Glomerular endothelial cell (primary cell): Measurements from ENCODE around the gene JAM2. TPM values are rescaled to one million over a fixed set of nuclear protein-coding genes. Genes with fewer than 3 reads are reported as not detected.
"Not testable (repeated sequence)": the region's sequence is repeated elsewhere in the genome, so short reads cannot be mapped to it uniquely, and the experiment has no call there.

Source experiments
- DNase-seq: peaks from one replicate; pipeline ENCODE4 v3.0.0-alpha.2; 2011; ENCODE audit warnings: low read depth, low spot score; ENCODE audit errors: extremely low read depth
- total RNA-seq: library from RNA; depleted of rRNA; stranded (reverse); fragments of >200 nt; gene quantifications from 2 replicates; pipeline ENCODE4 v1.2.3, GENCODE V29; 2015

The JAM2 gene
- total RNA-seq, 1 donor from 2014 or later: 8.5 TPM

DNA sequence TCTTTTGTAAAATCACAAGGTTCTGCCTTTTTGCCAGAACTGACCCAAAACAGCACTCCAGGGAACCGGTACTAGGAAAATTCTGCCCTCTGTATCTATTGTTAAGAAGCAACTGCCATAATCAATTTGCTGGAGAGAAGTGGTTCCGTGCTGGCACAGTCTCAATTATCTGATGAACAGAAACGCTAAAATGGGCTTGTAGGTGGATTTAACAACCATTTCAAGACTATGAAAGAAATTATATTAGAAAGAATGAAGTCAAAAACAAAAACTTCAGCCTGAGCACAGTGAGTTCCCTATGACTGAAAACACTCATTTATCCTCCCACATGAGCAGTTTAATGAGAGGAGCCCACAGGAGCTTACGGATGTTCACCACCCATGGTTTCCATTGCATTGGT lies 4.4 kb downstream of the JAM2 start:
- no peak for DNase-seq

DNA sequence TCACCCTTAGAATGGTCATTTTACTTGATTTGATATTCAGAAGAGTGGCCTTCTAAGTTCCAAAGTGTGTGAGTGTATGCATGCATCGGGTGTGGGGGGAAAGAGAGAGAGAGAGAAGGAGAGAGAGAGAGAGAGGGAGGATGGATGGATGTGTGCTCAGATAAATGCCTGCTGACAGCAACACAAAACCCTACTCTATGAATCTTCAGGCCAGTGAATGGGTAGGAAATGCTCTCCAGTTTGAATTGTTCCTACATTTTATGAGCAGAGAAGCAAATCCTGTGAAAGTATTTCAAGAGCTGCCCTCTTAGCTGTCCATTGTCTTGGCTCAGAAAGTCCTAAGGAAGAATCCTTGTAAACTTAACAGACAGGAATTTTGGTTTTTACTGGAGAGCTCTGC lies 7.4 kb downstream of the JAM2 start:
- DNase-seq: no peak

DNA sequence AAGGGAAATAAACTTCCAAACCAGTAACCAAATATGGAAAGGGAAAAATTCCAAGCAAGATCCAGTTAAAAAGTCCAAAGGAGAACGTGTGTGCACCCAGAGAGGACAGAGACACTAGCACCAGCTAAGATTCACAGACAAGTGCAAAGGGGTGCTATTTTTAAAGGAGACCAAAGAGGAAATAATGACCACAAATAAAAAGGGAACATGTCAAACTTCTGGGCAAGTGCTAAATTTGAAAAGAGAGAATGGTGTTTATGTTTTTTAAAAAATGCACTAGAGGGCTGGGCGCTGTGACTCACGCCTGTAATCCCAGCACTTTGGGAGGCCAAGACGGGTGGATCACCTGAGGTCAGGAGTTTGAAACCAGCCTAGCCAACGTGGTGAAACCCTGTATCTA lies 8.6 kb downstream of the JAM2 start:
- DNase-seq: no peak

DNA sequence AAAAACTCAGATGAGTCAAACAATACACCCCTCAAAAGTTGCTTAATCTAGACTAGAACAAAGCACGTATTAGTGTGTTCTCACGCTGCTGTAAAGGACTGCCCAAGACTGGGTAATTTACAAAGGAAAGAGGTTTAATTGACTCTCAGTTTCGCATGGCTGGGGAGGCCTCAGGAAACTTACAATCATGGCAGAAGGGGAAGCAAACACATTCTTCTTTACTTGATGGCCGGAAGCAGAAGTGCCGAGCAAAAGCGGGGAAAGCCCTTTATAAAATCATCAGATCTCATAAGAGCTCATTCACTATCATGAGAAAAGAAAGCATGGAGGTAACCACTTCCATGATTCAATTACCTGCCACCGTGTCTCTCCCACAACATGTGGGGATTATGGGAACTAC lies 10.1 kb downstream of the JAM2 start:
- no peak for DNase-seq

DNA sequence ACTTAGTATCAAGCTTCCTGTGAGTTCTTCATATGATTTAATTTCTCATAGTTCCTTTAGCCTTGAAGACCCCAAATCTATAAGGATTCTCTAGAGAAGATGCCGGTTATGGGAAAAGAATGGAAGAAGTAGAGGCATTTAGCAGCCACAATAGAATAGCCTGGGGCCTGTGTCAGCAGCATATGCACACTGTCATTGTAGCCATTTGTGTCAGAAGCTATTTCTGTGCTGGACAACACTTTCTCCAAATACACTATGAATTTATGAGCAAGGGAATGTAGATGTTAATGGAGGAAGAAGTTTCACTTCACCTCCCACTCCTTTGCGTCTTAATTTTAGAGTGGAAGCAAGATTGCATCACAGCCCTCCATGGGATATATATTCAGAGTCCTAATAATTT lies 17.4 kb downstream of the JAM2 start:
- DNase-seq: no peak

DNA sequence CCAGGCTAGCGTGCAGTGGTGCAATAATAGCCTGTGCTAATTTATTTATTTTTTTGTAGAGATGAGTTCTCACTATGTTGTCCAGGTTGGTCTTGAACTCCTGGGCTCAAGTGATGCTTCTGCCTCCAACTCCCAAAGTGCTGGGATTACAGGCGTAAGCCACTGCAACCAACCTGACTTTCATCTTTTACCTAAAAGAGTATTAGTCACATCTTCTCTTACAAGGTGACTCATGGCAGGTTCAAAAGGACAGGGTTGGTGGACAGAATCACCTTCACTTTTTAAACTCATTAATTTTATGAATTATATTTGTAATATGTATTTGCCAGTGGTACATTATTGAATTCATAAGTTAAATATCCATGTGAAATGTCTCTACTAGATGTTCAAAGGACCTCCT lies 18.1 kb downstream of the JAM2 start:
- no peak for DNase-seq

DNA sequence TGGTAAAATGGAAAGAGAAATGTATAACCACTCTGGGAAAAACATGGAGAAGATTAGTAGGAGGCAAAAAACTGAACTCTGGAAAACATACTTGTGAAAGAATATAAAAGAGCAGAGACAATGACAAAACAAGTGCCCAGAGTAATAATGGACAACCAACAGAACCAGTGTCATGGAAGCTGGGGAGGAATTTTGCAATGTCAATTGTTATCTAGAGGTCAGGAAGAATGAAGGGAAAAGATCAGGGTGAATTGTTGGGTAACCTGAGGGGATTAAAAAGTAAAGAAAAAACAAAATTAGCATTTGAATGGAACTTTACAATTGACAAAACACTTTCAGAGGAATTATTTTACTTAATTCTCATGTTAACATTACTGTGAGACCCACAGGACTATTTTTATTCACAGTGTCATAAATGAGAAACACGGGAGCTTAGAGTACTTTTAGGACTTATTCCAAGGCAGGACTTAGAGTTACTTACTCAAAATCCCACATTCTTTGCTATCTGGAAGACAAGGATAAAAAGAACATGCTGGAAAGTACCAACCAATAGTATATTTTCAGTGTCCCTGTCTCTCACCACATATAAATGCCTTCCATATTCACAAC lies 19.5 kb downstream of the JAM2 start:
- DNase-seq: no peak

DNA sequence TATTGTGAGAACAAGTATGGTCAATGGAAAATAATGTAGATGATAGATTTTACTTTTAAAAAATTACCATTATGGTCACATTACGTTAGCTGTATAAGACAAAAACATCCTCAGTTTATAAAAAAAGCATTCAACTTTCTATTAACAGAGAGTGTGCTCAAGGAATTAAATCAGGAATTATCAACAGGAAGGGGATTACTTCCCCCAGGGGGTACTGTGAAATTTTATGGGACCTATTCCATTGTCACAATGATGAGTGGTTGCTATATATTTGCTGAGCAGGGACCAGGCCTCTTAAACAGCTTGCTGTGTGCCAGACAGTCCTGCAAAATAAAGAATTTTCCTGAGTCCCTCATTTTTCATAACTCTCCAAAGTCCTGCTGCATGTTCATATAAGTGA lies 21.2 kb downstream of the JAM2 start:
- no peak for DNase-seq

DNA sequence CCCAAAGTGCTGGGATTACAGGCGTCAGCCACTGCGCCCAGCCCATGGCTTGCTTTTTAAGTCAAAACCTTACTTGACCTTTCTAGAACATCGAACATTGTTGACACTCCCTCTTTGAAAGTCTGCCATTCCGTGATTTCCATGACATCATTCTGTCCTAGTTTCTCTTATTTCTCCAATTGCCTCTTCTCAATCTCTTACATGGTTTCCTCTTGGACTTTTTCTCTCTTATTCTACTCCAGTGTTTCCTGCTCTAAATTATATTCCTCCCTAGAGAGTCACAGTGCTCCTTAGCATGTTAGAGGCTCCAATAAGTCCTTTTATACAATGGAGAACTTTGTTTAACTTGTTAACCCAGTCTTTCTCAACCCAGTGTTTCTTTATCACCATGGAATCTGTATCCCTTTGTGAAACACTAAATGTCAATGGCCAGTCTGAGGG lies 25.5 kb downstream of the JAM2 start:
- no peak for DNase-seq

DNA sequence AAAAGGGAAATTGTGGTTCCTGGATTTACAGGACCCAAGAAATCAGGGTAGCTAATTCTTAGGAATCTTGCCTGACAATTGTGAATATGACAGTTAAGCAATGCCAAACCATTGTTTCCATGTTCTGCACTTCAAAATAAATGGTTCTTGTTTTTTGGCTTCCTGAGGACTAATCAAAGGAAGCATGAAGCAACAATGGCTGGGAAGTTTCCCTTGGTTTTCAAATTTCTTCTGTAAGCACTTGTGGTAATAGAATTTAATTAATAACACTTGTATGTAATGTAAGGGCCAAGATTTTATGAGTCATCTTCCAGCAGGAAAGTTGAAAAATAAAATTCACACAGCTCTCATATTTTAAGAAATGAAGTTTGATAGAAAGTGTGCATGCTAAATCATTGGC lies 31.7 kb downstream of the JAM2 start:
- no peak for DNase-seq

DNA sequence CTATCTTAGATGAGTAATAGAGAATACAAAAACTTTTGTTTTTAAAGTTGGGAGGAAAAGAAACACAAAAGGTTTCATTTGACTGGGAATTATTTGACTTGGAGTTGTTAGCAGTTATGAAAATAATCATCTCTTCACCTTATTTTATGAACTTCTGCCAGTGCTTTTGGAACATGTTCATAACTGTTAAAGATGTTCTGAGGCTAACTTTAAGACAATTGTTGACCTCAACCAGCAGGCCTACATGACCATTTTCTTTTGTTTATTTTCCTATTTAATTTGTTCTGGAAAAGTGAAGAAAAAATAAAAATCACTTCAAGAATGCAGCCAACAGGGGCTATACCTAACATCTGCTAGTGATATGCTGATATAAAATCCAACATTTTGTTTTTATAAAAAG lies 37.4 kb downstream of the JAM2 start:
- no peak for DNase-seq

DNA sequence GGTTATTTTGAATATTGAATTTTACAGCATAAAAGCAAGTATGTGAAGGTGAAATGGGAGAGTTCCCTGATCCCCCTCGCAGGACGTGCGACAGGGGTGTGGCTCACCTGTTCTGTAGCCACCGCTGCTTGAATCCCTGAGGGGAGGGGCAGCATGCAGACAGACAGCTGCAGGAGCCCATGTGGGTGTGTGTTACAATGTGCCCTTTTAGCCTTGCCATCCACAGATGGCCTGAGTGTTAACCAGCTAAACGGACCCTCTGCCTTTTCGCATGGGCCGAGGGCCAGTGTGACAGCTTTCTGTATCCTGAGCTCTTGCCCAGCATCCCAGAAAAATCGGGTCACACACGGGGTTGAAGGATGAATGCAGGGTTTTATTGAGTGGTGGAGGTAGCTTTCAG lies 43.3 kb downstream of the JAM2 start:
- no peak for DNase-seq

DNA sequence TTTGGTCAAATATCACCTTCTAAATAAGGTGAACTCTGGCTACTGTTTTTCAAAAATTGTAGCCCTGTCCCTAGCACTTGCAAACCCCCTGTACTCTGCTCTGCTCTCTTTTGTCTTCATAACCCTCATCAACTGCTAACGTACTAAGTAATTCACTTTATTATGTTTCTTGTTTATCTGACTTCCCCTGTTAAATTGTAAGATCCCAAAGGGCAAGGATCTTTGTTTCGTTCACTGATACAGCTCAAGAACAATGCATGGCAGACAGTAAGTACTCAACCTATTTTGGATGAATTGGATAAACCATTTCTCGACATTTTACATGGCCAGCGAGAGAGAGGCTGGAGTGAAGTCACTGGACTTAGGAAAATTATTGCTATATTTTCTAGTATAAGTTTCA lies 48.7 kb downstream of the JAM2 start:
- no peak for DNase-seq

DNA sequence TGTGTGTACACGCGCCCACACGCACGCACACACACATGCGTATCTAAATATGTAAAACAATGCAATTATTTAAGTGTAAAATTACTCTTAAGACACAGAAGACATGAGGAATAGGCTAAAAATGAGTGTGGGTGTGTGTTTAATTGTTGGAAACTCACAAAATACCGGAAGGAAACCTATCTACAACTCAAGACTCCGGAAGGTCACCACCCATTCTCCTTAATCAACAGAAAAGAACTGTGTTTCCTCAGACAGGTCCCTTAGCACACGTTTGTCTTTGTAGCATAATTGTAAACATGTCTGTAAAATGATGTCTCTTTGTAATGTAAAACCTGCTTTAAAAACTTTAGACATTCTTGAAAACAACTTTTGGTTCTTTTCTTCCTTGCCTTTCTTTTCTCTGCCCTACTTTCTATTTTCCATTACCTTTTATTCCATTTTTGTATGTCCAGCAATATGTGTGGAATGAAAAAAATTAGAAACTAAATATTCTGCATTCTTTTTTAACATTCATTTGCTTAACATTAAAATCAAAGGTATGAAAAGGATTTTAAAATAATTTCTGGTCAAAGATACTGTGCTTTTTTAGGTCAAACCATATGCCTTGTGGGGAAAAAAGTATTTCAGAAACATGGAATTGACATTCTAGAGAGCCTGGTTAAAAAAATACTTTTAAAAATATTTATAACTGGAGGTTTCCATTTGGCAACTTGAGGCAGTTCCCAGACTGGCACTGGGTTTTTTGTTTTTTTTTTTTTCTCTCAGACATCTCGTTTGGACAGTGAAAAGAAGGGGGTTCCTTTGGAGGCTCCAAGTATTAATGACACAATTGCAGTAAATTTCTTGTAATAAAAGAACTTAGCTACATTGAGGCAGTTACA lies 49.5 kb downstream of the JAM2 start:
- peak; percentile 20 for DNase-seq

DNA sequence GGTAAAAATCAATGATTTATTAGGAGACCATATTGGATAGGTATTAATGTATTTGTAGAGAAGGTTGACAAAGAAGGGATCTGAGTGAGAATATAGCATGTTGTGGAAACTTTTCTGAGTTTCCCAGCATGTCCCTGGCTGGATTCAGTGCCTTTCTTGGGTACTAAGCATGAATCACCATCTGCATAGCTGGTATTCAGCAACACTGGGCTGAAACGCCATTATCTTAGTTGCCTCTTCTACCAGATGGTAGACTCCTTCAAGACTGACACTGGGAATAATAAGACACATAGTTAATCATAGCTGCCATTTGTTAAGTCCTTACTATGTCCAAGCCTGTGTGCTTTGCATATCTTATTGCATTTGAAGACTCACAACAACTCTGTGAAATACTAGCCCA lies 50.2 kb downstream of the JAM2 start:
- DNase-seq: no peak

DNA sequence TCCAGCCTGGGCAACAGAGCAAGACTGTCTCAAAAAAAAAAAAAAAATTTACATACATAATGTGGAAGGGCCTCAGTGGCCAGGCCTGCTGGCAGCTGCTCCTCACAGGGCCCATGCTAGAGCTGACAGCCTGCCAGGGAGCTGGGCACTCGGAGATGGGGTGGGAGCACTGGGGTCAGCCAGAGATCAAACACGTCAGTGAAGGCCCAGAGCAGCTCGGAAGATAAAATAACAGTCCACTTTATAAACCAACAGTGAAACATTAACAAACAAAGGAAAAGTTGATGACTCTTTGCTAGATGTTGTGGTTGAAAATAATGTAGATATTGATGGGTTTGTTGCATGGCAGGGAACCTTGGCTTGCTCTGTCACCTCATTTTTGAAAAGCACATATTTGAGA lies 52.9 kb downstream of the JAM2 start:
- DNase-seq: no peak

DNA sequence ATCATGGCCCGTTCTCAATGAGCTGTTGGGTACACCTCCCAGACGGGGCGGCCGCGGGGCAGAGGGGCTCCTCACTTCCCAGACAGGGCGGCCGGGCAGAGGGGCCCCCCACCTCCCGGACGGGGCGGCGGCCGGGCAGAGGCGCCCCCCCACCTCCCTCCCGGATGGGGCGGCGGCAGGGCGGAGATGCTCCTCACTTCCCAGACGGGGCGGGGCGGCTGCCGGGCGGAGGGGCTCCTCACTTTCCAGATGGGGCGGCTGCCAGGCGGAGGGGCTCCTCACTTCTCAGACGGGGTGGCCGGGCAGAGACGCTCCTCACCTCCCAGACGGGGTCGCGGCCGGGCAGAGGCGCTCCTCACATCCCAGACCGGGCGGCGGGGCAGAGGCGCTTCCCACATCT lies 56.4 kb downstream of the JAM2 start:
- not testable (repeated sequence) for DNase-seq

DNA sequence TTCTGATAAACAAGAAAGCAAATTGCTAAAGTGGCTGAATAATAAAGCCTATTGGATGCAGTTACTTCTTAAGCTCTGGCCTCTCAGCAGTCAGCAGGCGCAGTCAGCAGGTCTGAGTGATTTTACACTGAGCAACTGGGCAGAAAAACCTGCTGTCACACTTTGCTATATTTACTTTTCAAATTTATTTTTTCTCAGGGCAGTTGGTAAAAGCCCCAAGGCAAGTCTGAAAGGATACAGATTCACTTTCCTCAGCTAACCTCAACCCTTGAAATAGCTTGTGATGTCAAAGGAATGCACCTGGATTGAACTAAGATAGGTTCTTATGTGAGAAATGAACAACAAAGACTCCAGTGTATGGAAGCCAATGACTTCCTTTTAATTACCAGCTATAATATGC lies 61.7 kb downstream of the JAM2 start:
- DNase-seq: no peak

DNA sequence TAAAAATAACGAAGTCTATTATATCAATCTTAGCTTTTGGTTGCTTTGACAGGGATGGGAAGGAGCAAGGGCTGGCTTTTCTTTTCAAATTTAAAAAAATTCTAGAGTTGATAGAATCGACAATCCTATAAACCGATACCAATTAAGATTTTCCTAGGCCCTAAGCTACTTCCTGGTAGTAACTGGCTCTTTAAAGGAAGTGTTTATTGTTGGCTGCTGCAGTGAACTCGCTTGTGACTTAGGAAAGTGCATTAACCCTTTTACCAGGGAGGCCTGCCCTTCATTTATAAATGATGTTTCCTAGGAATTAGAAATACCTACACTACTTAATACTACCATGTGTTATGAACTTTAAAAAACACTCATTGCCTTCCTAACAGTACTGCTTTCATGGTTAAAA lies 62.5 kb downstream of the JAM2 start:
- no peak for DNase-seq

DNA sequence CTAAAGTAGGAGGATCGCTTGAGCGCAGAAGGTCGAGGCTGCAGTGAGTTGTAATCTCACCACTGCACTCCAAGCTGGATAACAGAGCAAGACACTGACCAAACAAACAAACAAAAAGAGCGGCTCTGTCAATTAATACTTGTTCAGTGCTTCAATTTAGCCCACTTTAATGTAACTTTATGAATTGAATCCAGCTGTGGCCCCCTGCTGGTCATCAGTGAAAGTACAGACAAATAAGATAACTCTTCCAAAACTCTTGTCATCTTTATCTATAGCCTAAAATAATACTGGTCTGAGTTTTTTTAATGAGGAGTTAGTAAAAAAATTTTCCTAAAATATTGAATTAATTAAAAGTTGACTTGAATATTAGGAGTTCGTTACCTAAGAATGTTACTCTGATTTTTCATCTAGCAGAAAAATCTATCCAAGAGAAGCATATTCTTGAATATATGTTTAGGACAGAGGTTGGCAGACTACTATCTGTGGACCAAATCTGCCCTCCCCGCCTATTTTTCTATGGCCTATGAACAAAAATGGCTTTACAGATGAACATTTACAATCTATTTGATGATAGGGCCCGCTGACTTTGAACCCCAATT lies 69.5 kb downstream of the JAM2 start:
- peak; percentile 9 for DNase-seq

DNA sequence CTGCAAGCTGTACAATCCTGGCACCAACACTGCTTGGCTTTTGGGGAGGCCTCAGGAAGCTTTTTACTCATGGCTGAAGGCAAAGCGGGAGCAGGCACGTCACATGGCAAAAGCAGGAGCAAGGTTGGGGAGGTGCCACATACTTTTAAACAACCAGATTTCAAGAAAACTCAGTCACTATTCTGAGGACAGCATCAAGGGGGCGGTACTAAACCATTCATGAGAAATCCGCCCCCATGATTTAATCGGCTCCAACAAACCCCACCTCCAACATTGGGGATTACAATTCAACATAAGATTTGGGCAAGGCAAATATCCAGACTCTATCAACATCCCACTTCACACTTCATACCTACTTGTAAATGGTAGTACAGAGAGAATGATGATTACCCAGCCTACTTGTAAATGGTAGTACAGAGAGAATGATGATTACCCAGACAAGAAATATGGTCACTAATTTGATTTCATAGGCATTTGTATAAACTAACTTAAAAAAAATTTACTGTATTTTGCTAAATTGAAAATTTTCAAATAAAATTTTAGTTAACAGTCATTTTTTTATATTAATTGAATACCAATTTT lies 70.7 kb downstream of the JAM2 start:
- no peak for DNase-seq

DNA sequence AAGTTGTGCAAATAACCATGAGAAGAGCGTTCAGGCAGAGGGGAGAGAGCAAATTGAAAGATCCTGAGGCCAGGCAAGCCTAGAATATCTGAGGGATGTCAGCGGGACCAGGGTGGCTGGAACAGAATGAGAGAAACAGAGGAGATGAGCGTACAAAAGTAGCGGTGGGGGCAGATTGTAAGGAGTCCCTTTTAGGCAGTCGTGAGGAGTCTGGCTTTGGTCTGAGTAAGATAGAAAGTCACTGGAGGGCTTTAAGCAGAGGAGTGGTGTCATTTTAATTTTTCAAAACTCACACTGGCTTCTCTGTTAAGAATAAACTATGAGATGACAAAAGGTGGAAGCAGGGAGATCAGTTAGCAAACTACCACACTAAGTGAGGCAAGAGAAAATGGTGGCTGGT lies 71.5 kb downstream of the JAM2 start:
- DNase-seq: no peak
